Body of pancreas (tissue), 4 donors: ENCODE measurements around the gene RREB1.
A peak's percentile ranks its signal among the peaks of the same experiment; 100 is the strongest.

ENCODE experiments used
- CTCF ChIP-seq, 7 experiments: fragments of 450-650 bp in 4 of 7; fragments of 200-600 bp in 3 of 7; sonication (generic) in 3 of 7; IDR thresholded peaks; one replicate each; pipeline ENCODE4 v1.5.1; 2016 to 2019; ENCODE audit warnings: antibody characterized with exemption in 7 of 7
- POLR2A ChIP-seq, 3 donors: fragments of 450-650 bp; IDR thresholded peaks; one replicate each; pipeline ENCODE4 v1.6.1; 2016; ENCODE audit warnings: antibody characterized with exemption in 3 of 3, mild to moderate bottlenecking in 2 of 3

- peak in 2 of 7 experiments; percentile 29 to 42 for TF ChIP-seq CTCF (IDR thresholded peaks at IDR 0.05)
- no peak for TF ChIP-seq POLR2A (IDR thresholded peaks at IDR 0.05)
These were observed 35.8 kb downstream of the RREB1 start for GRCh38 chr6:7143476-7143974.
